HepG2 (cell line): ENCODE results near the gene VPS25. TPM values are rescaled to one million over a fixed set of nuclear protein-coding genes. Genes with fewer than 3 reads are reported as not detected.

ENCODE experiments used
- ATRX ChIP-seq: sonication (generic); formaldehyde crosslinking; IDR thresholded peaks from 2 replicates; pipeline ENCODE4 v1.4.0; 2020; ENCODE audit warnings: missing genetic modification reagents, borderline replicate concordance
- GLMP ChIP-seq: sonication (generic); formaldehyde crosslinking; IDR thresholded peaks from 2 replicates; pipeline ENCODE4 v1.9.0; 2021; ENCODE audit warnings: missing genetic modification reagents, mild to moderate bottlenecking, borderline replicate concordance
- IKZF5 ChIP-seq: IDR thresholded peaks from 2 replicates; pipeline ENCODE4 v1.6.1; 2018; ENCODE audit warnings: missing genetic modification reagents, mild to moderate bottlenecking, missing compliant biosample characterization
- LRRFIP1 ChIP-seq: sonication (generic); formaldehyde crosslinking; conservative IDR thresholded peaks from 2 replicates; pipeline ENCODE4 v1.4.0; 2020; ENCODE audit warnings: missing genetic modification reagents
- ZC3H13 ChIP-seq: sonication (generic); formaldehyde crosslinking; IDR thresholded peaks from 2 replicates; pipeline ENCODE4 v1.8.1; 2023; ENCODE audit warnings: mild to moderate bottlenecking, missing genetic modification reagents, moderate library complexity
- polyA plus RNA-seq, 8 experiments: library from polyadenylated mRNA; depleted of rRNA in 3 of 8; stranded (reverse) in 7 of 8; unstranded in 1 of 8; fragments of >200 nt; fragmentation: Illumina TruSeq in 4 of 8; extraction: Trizol in 4 of 8; gene quantifications; 2 replicates each; pipeline versions ENCODE4 v1.2.1 to v1.2.3, GENCODE V29; 2011 to 2016; ENCODE audit warnings: low read depth in 4 of 8, missing spikeins in 1 of 8, mixed read lengths in 1 of 8; ENCODE audit not compliant: insufficient read depth in 1 of 8
- total RNA-seq, 5 experiments: library from RNA; depleted of rRNA; stranded (reverse); fragments of >200 nt; fragmentation: Illumina TruSeq; extraction: Trizol; gene quantifications; 2 replicates each; pipeline ENCODE4 v1.2.3, GENCODE V29; 2016; ENCODE audit warnings: low read depth in 1 of 5
- TF ChIP-seq, protein P1 (sequence below): sonication (generic); formaldehyde crosslinking; IDR thresholded peaks from 2 replicates; pipeline ENCODE4 v1.8.1; 2022; ENCODE audit warnings: low read depth, mild to moderate bottlenecking, missing genetic modification reagents

VPS25 gene
- total and polyA plus RNA-seq, 2 of the 13 experiments (the other 11 are each of a cell fraction or from before 2014, with no cell fraction given), result 161 to 249 TPM

DNA sequence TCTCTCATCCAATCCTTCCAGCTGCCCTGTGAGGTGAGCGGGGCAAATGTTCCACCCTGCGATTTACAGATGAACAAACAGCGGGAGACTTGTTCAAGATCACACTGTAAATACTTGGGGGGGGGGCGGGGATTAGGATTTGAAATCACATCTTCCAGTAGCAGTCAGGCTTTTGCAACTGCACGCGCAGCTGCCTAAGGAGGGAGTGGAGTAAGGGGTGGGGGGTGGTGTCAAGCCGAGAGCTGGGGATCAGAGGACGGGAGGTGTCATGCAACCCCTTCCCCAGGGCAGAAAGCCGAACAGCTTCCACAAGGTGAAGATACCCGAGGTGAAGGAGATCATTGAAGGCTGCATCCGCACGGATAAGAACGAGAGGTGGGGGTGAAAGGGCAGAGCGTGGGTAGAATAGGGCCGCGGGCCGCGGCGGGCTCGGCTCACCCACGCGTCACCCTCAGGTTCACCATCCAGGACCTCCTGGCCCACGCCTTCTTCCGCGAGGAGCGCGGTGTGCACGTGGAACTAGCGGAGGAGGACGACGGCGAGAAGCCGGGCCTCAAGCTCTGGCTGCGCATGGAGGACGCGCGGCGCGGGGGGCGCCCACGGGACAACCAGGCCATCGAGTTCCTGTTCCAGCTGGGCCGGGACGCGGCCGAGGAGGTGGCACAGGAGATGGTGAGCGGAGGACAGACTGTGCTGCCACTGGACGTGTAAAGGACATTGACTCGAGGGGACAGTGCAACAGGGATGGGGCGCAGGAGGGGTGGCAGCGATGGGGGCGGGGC lies 11.8 kb downstream of the VPS25 start (continued):
- no peak for TF ChIP-seq LRRFIP1 (CRISPR knock-in tag)
- no peak for TF ChIP-seq GLMP (CRISPR knock-in tag)
- no peak for TF ChIP-seq IKZF5
- TF ChIP-seq, protein P1, sequence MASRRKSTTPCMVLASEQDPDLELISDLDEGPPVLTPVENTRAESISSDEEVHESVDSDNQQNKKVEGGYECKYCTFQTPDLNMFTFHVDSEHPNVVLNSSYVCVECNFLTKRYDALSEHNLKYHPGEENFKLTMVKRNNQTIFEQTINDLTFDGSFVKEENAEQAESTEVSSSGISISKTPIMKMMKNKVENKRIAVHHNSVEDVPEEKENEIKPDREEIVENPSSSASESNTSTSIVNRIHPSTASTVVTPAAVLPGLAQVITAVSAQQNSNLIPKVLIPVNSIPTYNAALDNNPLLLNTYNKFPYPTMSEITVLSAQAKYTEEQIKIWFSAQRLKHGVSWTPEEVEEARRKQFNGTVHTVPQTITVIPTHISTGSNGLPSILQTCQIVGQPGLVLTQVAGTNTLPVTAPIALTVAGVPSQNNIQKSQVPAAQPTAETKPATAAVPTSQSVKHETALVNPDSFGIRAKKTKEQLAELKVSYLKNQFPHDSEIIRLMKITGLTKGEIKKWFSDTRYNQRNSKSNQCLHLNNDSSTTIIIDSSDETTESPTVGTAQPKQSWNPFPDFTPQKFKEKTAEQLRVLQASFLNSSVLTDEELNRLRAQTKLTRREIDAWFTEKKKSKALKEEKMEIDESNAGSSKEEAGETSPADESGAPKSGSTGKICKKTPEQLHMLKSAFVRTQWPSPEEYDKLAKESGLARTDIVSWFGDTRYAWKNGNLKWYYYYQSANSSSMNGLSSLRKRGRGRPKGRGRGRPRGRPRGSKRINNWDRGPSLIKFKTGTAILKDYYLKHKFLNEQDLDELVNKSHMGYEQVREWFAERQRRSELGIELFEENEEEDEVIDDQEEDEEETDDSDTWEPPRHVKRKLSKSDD (CRISPR knock-in tag), result no peak
- no peak for TF ChIP-seq ATRX (CRISPR knock-in tag)
- TF ChIP-seq ZC3H13, result peak; percentile 71; the same call in 1 of the 2 replicates
